Endothelial cell of umbilical vein (primary cell): ENCODE data around the gene WDR38.

Source experiments
- EZH2 ChIP-seq: IDR thresholded peaks from 2 replicates; pipeline ENCODE4 v1.6.1; 2012; ENCODE audit warnings: borderline replicate concordance, low read depth, mild to moderate bottlenecking, moderate library complexity, low read length, inconsistent platforms; ENCODE audit not compliant: severe bottlenecking
- JUN ChIP-seq: IDR thresholded peaks from 2 replicates; pipeline ENCODE4 v1.6.1; 2011; ENCODE audit warnings: borderline replicate concordance, low read depth; ENCODE audit not compliant: insufficient read length, insufficient read depth
- POLR2A ChIP-seq: IDR thresholded peaks from 2 replicates; pipeline ENCODE4 v1.6.1; 2012; ENCODE audit warnings: low read depth, mild to moderate bottlenecking, control low read depth, low read length

DNA sequence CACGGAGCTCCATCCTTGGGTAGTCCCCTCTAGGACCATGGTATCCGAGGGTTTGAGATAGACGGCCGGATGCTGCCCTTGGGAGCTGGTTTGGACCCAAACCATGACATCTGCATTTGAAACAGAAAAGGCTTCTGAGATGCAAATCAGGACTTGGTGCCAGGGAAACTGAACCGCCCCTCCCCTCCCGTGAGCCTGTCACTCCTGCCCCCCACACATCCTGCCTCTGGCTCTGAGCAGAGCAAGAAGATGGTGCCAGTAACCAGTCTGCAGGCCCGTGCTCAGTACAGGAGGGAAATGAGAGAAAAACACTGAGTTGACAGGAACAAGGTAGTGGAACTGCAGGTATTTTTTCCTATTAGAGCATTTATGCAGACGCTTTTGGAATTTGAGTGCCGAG, 27.2 kb downstream of the WDR38 start:
- TF ChIP-seq JUN (no peak), POLR2A (no peak), EZH2 (no peak)
